HuH-7 (cell line): ENCODE data around the gene TMIE.
"Not testable (repeated sequence)": the region's sequence is repeated elsewhere in the genome, so short reads cannot be mapped to it uniquely, and the experiment has no call there.

Experiments
- DNase-seq: peaks from one replicate; pipeline ENCODE4 v3.0.0; 2011; ENCODE audit warnings: low spot score

TMIE gene

DNA sequence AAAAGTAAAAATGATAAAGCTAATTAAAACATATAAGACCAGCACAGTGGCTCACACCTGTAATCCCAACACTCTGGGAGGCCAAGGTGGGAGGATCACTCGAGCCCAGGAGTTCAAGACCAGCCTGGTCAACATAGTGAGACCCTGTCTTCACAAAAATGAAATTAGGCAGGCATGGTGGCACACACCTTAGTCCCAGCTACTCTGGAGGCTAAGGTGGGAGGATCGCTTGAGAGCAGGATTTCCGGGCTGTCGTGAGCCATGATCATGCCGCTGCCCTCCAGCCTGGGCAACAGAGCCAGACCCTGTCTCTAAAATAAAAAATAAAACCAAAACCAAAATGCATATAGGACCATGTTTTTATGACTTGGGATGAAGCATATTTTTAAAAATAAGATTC, 21.3 kb downstream of the TMIE start:
- no peak for DNase-seq

DNA sequence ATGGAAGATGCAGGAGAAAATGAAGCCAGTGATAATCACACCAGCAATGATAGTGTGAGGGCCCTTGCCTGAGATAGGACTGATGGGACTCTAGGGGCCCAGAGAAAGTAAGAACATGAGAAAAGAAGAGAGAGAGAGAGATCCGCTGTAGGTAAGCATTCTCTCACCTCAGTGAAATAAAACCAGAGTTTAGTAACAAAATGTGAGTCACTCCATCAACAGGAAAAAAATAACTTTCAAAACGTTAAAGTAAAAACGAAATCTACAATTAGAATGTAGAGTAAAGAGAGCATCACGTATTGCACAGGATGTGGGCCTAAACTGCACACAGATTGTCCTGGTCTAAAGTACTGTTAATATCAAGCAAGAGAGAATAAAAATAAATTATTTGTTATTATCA, 23.2 kb downstream of the TMIE start:
- no peak for DNase-seq

GRCh38 chr3:46725621-46726314, 24.6 kb downstream of the TMIE start:
- no peak for DNase-seq

DNA sequence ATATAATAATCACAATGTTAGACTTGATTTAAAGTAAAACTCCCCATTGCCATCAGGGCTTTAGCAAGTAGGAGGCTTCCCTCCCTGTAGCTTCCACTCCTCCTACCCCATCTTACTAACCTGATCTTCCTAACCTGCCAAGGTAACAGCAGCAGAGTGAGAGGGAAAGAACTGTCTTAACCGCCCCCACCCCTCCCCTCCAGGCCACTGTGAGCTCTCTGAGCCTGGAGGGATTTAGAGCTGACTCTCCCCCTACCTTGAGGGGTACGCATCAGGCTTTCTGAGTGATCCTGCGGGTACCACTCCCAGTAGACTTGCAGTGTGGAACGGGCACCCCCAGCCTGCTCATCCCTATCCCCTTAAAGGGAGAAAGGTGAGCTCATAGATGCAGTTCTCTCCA, 27.8 kb downstream of the TMIE start:
- DNase-seq: no peak

DNA sequence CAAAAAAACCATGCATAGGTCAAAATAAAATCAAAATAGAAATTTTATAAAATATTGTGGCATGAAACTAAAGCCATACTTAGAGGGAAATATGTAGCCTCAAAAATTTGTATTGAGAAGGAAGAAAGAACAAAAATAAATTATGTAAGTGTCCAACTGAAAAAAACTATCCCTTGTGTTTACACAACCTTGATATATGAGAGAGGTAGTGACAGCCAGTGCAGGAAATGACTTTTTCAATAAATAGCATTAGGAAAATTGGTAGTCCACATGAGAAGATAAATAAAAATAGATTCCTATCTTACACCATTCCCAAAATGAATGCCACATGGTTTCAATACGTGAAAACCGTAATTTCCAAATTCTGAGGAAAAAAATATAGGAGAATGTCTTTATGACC, 29.6 kb downstream of the TMIE start:
- DNase-seq: no peak

- no peak for DNase-seq
Observed at GRCh38 chr3:46731795-46732194, 30.6 kb downstream of the TMIE start.

GRCh38 chr3:46733026-46733800, 32.0 kb downstream of the TMIE start:
- no peak for DNase-seq

DNA sequence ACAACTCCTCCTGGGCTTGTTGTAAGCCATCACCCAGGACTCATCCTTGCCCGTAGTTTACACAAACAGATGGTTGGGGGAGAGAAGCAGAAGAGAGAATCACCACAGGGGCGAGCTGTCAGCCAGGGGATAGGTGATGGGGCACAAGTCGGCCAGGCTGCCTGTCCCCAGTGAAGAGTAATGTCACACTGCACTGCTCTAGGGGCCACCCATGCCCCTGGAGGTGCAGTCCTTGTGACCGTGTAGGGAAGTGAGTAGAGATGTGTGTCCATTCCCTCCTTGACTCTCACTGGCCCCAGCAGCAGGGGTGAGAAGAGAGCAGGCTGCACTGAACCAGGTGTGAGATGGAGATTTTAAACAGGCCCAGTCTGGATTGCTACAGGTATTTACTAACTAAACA, 33.6 kb downstream of the TMIE start:
- DNase-seq: no peak

DNA sequence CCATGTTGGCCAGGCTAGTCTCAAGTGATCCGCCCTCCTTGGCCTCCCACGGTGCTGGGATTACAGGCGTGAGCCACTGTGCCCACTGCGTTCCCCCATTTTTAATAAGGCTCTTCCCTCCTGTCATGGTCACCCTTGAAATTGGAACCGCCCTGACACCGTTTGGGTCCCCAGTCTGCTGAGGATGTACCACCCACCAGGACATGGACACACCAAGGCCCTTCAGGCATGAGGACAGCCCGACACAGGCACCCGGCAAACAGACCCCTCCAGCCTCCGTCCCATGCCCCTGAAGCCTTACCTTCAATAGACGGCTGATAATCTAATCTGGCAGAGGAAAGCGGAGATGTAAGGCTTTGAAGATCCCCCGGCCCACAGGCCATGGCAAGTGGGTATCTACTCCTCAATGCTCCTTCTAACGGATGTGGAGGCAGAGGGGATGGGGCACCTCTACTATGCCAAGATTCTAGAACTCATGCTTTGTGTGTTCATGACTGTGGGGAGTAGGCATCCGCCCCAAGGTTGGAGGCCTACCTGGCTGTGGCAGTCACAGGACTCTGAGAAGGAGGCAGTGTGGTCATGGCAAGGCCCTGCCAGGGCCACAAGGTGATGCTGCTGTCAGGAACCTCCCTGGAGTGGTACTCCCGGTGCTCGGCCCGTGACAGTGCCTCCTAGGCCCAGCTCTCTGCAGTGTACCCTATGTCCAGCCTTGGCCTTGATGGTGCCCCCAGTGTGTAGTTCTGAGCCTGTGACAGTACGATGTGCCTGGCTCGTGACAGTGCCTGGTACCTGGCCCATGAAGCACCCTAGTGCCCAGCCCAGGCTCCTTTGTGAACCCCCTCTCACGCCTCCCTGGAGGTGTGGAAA, 35.0 kb downstream of the TMIE start:
- DNase-seq: no peak

GRCh38 chr3:46737329-46737731, 36.1 kb downstream of the TMIE start:
- DNase-seq: no peak

- DNase-seq: not testable (repeated sequence)
Observed at GRCh38 chr3:46739565-46739964, 38.4 kb downstream of the TMIE start.

GRCh38 chr3:46742992-46743585, 41.9 kb downstream of the TMIE start:
- DNase-seq: no peak

GRCh38 chr3:46746711-46747110, 45.5 kb downstream of the TMIE start:
- no peak for DNase-seq

GRCh38 chr3:46748170-46748569, 47.0 kb downstream of the TMIE start:
- no peak for DNase-seq

DNA sequence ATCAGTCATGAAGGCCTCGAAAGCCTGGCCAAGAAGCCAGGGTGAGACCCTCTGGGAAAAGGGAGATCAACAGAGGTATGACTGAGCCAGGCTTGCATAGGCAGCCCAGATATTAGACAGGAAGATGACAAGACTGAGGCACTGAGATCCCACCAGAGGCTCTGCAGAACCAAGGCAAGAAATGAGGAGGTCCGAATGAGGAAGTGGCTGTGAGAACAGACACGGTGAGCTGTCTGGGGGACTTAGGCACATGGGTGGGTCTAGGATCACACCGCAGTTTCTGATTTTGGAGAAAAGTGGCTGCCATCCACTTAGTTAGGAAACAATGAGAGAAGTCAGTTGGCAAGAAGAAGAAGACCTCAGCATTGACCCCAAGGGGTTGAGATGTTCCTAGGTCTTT, 47.9 kb downstream of the TMIE start:
- DNase-seq: no peak

DNA sequence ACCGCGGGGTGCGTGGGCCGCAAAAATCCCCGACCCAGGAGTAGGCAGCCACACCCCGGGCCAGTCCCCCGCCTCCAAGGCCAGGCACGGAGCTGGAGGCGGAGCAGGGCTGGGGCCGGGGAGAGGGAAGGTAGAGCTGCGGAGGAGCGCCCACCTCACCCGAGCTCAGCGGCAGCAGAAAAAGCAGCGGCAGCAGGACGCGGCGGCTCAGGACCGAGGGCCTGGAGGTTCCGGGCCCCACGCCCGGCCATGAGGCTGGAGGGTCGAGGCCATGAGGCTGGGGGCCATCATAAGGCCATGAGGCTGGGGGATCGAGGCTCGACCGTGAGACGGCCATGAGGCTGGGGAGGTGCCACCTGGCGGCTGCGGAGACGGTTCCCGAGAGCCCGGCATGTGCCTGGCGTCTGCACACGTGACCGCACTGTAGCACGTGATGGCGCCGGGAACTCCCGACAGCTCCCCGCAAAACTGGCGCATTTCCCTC, 49.4 kb downstream of the TMIE start:
- DNase-seq: no peak

DNA sequence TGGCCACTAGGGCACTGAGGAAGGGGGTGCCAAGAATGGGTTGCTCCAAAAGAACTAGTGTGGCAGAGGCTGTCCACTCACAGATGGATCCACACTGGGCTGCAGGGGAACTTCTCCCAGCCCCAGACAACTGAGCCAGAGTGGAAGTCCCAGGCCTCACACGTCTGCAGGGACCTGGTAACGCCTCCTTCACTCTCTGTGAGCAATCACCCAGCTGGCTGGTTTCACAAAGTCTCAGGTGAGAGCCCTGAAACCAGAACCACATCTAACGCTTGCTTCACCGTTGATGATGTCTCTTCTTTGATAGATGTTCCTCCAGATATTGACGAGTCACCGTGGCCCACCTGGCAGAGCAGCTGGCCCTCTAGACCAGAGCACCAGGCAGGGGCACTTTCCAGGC, 51.9 kb downstream of the TMIE start:
- not testable (repeated sequence) for DNase-seq

DNA sequence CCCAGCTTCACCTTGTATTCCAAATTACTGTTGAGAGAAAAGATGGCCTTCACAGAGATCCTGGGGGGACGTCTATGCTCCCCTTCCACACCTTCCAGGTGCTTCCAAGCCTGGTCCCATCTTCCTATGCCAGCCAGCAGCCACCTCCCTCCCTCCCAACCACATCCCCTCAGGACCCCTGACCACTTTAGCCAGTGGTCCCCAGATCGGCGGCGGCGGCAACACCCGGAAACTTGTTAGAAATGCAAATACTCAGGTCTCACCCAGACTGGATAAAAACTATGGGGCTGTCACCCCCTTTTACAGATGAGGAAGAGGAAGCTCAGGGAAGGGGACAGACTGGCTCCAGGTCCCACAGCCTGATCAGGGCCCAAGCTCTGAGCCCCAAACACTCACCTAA, 54.5 kb downstream of the TMIE start:
- DNase-seq: no peak

DNA sequence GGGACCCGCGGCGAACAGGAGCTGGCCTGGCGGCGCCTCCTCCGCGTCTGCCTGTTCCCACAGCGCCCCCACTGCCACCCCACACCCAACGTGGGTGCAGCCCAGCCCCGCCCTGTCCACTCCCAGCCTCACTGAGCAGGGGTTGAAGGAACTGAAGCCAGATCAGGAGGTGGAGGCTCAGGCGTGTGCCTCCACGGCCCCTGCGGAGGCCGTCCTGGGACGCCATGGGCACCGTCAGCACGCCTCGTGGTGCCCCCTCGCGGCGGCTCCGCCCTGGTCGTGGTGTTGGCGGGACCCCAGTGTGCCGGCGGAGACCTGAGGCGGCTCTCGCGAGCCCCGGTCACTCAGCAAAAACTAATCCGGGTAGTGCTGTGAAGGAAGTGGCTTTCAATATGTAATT, 55.5 kb downstream of the TMIE start:
- DNase-seq: no peak

DNA sequence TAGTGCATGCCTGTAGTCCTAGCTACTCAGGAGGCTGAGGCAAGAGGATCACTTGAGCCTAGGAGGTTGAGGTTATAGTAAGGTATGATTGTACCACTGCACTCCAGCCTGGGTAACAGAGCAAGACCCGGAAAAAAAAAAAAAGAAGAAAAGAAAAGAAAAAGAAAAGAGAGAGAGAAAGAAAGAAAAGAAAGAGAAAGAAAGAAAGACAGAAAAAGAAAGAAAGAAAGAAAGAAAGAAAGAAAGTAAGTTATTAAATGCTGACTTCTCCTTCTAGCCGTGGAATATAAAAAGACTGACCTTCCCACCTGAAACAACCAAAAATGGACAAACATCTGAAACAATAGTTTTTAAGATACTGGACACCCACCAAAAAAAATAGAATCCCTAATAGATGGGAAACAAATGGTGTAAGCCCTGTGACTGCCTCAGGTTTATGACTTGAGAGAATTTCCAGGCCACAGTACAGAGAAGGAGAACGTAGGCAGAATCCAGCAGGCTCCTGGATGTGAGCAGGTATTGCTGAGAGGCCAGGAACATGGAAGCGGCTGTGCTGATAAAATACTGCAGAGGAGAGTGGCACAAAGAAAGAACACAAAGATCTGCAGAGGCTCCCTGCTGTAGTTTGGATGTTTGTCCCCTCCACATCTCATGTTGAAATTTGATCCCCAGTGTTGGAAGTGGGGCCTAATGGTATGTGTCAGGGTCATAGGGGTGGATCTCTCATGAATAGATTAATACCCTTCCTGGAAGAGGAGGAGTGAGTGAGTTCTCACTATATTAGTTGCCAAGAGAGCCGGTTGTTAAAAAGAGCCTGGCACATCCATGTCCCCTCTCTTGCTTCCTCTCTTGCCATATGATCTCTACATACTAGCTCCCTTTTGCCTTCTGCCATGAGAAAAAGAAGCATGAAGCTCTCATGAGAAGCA, 58.3 kb downstream of the TMIE start:
- no peak for DNase-seq
